GM12872 (cell line): ENCODE data around the gene ZMAT5.

Experiments
- TF ChIP-seq, protein P1 (sequence below): IDR thresholded peaks from 3 replicates; pipeline ENCODE4 v1.5.1; 2011; ENCODE audit warnings: low read depth, mild to moderate bottlenecking, low read length, moderate library complexity; ENCODE audit not compliant: insufficient read depth

The ZMAT5 gene

DNA sequence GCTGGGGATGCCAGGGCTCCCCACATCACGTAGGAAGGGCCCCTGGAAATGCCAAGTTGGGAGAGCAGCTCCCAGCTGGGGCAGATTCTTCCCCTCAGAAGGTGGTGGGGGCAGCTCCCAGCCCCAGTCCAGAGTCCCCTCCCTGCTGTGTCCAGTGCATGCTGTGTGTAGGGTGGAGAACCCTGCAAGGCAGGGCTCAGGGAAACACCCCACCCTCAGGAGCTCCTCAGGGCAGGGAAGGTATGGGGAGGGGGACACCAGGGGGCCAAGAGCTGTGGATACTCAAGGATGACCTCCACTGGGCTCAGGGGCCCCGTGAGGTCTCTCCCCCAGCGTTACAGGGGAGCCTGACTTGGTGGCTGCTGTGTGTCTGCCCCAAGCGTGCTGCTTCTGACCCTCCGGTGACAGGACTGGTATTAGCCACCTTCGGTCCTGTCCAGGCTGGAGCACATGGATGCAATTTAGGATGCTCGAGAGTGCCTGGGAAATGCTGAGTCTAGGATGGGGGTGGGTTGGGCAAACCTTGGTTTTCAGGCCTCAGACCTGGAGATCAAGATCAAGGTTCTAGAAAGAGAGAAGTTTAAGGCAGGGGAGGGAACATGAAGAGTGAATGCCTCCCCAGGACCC is 63.1 kb downstream of the ZMAT5 start:
- TF ChIP-seq, protein P1, sequence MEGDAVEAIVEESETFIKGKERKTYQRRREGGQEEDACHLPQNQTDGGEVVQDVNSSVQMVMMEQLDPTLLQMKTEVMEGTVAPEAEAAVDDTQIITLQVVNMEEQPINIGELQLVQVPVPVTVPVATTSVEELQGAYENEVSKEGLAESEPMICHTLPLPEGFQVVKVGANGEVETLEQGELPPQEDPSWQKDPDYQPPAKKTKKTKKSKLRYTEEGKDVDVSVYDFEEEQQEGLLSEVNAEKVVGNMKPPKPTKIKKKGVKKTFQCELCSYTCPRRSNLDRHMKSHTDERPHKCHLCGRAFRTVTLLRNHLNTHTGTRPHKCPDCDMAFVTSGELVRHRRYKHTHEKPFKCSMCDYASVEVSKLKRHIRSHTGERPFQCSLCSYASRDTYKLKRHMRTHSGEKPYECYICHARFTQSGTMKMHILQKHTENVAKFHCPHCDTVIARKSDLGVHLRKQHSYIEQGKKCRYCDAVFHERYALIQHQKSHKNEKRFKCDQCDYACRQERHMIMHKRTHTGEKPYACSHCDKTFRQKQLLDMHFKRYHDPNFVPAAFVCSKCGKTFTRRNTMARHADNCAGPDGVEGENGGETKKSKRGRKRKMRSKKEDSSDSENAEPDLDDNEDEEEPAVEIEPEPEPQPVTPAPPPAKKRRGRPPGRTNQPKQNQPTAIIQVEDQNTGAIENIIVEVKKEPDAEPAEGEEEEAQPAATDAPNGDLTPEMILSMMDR, result no peak

DNA sequence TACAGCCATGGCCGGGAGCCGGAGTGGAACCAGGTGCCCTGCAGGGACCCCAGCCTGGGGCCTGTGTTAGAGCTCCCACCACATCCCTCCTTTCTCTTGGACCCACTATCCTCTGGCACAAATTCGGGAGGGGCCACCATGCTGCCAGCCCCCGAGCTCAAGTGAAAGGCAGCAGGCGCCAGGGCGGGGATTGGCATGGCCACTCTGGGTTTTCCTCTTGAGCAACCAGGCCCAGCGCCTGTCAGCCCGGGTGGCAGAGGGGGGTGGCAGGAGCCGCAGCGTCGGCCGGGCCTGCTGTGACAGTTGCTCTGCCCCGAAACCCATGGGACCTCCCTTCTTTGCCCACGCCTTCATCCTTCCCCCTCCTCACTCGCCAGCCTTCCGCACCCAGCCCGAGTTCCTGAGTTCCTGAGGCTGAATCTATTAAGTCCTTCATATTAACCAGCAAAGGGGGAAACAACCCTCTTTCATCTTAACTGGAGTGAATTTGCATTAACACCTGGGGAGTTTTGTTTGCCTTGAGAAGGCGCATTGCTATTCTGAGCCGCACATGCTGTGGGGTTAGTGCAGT is 63.8 kb downstream of the ZMAT5 start:
- TF ChIP-seq, protein P1, result no peak

DNA sequence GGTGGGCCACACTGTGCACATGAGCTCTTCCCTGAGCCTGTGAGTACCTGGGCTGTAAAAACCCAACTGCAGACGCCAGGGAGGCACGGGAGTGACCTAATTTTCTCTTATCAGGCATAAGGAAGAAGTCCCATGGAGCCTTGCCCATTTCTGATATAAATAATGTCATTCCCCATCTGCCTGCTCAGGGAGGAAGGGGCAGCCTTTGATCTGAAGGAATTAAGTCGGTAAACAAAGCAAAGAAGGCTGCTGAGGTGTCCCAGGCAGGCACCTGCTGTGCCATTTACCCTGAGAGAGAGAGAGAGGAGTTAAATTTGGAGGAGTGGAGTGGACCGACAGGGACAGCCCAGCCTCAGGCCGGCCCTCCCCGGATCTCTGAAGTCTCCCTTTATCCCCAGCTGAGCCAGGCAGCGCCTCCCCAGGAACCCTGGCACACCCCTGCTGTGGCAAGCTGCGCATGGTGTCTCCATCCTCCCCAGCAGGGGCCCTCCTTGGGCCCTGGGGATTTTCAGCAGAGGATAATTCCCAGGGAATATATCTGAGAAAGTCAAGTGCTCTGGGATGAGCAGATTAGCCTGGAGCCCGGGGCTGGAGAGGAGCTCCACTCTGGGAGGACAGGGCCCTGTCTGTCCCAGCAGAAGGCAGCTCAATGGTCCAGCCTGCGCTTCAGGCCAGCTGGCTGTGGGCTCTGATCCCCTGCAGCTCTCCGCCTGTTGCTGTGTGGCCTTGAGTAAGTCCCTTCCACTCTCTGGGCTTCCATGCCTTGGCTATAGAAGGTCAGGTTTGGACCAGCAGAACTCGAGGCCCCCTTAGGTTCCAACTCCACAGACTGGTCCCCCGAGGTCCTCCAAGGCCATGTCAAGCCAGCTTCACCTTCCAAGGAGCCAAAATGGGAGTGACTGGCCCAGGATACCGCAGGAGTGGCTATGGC is 64.5 kb downstream of the ZMAT5 start:
- TF ChIP-seq, protein P1, result no peak

DNA sequence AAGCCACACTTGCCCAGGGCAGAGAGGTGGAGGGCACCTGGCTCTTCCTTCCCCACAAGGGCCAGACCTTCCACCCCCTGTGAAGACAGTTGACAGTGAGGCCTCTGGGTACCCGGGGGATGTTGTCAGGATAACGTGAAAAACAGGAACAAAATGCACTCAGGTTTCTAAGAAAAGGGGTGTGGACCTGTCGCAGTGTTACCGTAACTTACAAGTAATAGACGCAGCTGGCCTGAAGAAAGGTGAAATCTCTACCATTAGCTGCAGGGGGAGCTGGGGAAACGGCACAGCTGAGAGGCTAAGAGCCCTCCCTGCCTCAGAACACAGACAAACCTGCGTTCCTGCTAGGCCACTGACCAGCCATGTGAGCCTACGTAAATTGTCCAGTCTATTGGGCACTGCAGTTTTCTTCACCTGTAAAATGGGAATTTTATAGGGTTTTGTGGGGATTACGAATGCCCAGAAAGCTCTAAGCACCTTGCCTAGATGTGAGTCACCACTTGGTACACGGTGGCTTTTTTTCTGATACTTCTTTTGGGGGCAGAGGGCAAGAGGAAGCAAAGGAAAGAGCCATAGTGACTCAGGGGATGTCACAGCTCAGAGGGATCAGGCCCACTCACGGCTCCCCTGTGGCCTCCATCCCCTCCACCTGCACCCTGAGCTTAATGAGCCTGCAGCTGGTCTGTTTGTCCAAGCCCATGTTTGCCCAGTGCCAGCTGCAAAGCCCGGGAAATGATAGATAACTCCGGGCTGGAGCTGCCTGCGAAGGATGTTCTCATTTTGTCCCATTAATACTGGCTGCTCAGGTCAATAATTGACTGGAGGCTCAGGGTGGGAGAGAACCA is 65.4 kb downstream of the ZMAT5 start:
- TF ChIP-seq, protein P1, result peak; percentile 23; the same call in 1 of the 3 replicates

DNA sequence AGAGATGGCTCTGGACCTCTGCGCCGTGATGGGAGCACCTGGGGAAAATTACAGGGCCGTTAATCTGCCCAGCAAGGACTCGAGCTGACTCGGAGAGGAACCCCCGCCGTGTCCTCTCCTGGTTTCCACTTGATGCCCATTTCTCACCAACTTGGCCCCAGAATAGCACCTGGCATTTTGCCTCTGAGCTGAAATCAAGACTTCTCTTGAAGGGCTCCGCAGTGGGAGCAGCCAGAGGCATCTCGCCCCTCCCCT is 66.0 kb downstream of the ZMAT5 start:
- TF ChIP-seq, protein P1, result no peak

DNA sequence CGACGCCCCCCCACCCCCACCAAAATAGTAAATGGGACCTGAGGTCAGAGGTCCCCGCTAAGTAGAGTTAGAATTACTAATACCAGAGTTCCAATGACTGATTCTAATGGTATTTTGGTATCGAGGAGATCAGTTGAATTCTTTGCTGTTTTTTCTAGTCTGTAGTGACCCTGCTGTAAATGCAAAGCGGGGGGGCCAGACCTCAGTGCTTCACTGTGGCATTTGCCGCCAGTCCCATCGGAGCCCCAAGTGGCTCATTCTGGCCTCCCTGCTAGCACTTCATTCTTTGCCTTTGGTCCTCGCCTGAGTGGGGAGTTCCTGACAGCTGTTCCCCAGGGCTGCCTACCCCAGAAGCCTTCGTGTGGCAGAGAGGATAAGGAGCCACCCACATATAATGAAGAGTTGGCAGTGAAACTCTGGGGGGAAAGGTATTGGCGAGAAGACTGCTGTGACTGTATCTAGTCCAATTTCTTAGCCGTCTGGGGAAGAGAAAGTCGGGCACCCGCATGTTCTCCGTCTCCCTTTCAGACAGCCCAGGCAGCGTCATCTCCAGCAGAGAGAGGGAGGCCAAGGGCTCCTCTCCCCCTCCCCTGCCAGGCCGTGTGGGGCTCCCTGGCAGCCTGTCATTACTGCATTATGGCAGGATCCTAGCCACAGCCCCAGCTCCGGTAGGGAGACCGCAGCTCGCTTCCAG is 66.5 kb downstream of the ZMAT5 start:
- TF ChIP-seq, protein P1, result no peak
